Measurements from ENCODE around the gene SEC11A.

GRCh38 chr15:84737005-84737404 is 21.1 kb upstream of the SEC11A start:
- TF ChIP-seq CTCF (IDR thresholded peaks at IDR 0.05) (no peak), EZH2 (IDR thresholded peaks at IDR 0.05) (no peak), EZH2phosphoT487 (IDR thresholded peaks at IDR 0.05) (no peak)

Measured in neural progenitor cell (in vitro differentiated cells).